Measurements from ENCODE around the gene DRD2.

DRD2 gene

DNA sequence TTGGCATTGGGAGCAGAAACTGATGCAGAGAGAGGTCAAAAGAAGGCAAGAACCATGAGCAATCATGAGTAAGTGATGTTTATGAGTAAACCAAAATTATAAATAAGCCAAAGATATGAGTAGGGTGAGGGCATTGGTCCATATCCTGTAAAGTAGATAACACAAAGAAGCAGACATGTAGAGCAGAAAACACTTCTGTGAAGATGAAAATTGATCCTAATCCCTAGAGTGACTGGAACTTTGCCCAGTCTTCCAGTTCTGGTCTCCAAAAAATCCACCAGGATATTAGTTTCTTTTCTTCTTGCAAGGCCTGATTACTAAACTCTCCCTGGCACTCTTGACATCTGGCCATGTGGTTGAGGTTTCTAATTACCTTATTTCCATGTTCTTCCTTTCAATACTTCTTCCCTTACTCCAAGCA lies 13.7 kb upstream of the DRD2 start:
- in situ Hi-C loops (cut with HindIII; ENCODE audit: low sequenced_read_pairs): no loop called here

DNA sequence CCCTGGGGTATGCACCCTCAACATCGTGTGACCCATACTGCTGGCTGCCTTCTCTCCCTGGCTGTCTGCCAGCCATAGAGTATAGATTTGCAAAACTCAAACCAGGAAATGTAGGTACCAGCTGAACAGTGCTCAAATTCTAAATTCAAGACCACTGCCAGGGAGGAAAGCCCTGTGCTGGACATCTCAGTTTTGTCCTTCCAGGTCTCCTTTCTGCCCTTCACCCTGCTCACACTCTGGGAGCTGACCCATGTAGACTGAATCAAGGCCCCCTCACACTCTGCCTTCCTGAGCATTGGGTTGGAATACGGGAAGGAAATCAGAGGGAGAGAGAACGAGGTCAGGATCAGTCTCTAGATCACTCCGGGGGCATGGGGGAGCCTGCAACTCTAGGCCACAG lies 12.4 kb upstream of the DRD2 start:
- in situ Hi-C loops (cut with HindIII; ENCODE audit: low sequenced_read_pairs): no loop called here

- in situ Hi-C loops (cut with HindIII; ENCODE audit: low sequenced_read_pairs): no loop called here
These were observed 9.0 kb upstream of the DRD2 start for GRCh38 chr11:113484223-113484622.

DNA sequence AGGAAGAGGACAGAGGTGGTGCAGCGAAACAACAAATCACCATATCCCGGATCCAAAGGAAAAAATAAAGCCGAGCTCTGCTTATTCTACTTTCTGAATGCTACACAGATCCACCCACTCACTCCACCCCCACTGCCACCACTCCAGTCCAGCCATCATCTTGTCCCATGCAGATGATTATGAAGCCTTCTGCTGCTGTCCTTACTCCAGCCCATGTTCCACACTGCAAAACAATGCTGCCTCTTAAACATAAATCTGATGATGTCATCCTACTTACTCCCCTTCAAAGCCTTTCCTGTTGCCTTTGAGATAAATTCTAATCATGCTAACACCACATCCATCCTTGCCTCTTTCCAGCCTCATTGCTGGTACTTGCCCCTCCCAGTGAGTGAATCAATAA lies 6.5 kb upstream of the DRD2 start:
- in situ Hi-C loops (cut with HindIII; ENCODE audit: low sequenced_read_pairs): no loop called here

DNA sequence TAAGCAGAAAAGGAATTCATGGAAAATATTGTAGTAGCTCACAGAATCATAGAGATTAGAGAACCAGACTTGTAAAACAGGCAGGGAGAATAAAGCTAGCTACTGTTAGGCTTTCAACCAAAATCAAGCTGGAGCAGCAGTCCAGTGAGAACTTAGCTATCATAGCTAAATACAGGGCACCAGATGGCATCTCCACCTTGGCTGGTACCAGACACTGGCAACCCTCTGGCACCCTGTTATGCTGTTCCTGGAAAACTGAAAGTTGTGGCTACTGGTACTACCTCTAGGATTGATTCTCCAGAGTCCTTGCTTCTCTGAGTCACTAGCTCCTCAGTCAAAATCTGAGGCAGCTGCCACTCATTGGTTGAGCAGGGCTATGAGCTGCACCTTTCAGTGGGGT lies 6.0 kb upstream of the DRD2 start:
- in situ Hi-C loops (cut with HindIII; ENCODE audit: low sequenced_read_pairs): no loop called here

- in situ Hi-C loops (cut with HindIII; ENCODE audit: low sequenced_read_pairs): no loop called here
These were observed 2.1 kb upstream of the DRD2 start for GRCh38 chr11:113477321-113477720.

DNA sequence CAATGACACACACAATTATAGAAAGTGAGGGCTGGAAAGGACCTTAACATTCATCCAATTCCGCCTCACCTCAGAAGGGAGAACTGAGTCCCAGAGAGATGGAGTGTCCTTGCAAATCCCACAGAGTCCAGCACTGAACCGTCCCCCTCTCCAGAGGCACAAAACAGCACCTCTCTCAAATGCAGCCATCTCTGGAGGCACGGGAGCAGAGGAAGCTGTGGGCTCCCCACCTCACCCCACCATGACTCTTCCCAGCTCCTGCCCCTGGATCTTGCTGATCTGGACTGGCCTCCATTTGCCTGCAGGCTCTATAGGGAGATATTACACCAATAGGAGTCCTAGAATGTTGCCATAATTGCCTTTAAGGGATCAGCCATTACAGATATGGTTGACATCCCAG lies 1.4 kb upstream of the DRD2 start:
- in situ Hi-C loops (cut with HindIII; ENCODE audit: low sequenced_read_pairs): no loop called here

DNA sequence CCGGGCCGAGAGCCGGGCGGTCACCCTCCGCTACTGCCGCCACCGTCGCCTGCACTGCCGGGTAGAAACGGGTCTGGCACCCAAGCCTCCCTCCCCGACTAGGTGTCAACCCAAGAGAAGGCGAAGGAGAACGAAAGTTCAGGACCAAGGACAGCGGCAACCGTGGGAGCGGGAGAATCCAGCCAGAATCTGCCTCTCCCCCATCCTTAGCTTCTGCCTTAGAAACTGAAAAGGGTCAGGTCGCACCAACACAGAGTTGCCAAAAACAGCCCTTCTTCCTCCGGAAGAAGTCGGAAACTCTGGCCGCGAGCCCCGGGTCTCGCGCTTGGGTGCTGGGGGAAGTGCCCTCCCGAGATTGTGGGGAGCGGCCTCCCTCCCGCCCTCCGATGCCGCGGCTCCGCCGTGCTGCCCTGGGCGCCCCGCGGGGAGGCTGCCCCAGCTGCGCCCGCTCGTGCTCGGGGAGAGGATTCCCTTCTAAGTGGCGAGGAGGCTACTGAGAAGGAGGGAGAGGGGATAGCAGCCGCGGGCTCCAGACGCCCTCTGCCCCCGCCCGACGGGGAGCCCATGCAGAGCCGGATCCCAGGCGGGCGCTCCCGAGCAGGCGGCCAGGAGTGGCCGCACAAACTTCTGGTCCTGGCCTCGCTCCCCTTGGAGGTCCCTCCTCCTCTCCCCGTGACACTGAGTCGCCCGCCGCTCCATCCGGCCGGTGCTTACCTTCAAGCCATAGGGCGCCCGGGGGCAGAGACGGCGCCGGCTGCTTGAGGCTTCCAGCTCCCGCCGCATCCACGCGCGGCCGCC lies 637 bp downstream of the DRD2 start:
- in situ Hi-C loops (cut with HindIII; ENCODE audit: low sequenced_read_pairs): no loop called here

DNA sequence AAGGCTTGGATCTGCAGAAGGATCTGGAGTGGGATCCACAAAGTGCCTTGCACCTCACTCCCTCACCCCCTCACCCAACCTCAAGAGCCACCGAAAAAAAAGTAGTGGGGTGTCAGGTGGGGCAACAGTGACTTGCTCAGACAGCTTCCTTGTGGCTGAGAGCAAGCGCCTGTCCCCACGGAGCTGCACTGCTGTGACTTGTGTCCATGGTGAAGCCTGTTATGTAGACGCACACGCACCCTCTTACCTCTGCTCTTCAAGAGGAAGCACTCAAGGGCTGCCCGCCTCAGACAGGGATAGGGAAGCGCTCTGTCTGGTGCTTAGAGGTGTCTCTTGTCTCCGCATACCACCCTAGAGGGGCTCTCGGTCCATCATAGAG lies 1.2 kb downstream of the DRD2 start:
- in situ Hi-C loops (cut with HindIII; ENCODE audit: low sequenced_read_pairs): no loop called here

DNA sequence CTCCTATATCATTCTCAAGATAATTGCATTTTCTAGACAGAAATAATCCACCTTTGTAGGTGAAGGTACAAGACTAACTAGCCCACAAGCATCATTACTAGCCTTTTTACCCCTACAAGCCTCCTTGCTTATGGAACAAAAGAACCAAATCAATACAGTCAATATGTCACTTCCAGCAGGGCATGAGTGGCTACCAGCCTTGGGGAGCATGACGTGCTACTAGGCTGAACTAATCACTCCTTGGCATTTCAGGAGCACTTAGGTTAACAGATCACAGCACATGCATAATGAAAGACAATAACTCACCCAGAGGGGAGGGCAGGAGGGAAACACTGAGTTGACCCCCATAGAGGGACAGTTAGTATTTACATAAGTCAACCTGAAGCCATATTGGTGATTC lies 2.7 kb downstream of the DRD2 start:
- in situ Hi-C loops (cut with HindIII; ENCODE audit: low sequenced_read_pairs): no loop called here

DNA sequence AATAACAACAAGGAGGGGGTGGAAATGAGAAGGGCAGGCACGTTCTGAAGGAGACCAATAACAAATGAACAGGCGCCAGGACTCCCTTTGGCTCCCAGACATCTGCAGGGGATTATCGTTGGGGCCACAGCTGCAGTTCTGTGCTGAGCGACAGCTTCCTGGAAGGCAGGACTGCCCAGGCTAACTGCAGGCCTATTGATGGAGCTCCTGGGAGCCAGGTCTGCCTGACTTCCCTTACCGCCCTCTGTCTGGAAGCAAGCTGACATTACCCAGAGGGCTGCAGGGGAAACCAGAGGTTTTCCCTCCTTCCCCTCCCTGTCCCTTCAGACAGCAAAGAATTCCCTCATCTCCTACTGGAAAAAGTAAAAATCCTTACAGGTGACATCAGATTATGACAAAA lies 5.0 kb downstream of the DRD2 start:
- in situ Hi-C loops (cut with HindIII; ENCODE audit: low sequenced_read_pairs): no loop called here

DNA sequence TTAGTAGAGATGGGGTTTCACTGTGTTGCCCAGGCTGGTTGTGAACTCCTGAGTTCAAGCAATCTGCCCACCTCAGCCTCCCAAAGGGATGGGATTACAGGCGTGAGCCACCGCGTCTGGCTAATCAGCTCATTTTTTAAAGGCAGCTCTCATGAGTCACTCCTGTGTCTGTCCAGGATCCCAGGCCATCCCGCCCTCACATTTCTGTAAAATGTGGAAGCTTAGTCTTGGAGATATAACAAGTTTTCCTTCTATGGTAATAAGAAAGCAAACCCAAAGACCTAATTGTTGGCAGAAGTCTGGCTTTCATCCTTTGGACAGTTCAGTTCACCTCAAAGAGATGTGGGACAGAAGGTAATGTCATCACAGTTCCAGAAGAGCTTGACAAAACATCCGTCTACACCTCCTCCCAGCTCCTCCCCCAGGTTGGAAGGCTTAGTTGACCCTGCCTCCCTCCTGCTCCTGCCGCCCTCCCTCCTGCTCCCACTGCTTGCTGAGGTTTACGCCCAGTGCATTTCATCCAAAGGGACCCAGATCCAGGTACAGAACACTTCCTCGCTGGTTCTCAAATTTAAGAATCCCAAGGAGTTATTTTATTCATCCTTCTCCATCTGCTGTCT lies 6.4 kb downstream of the DRD2 start:
- in situ Hi-C loops (cut with HindIII; ENCODE audit: low sequenced_read_pairs): no loop called here

DNA sequence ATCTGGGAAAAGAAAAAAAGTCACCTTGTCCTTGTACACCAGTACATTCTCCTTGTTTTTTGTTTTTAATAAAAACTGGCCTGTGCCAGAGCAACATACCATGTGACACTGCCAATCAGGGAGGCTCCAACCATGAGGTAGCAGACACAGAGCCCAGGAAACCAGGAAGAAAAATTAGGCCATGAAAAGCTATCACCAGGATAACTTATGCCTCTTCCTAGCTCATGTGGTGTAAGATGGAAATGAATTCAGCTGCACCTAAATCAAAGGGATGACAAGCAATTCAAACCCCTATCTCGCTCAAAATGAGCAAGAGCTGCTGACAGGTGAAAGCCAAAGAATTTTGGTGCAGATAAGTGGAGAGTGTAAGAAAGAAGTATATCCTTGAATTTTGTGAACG lies 7.7 kb downstream of the DRD2 start:
- in situ Hi-C loops (cut with HindIII; ENCODE audit: low sequenced_read_pairs): no loop called here

GRCh38 chr11:113465786-113466185 lies 9.4 kb downstream of the DRD2 start:
- in situ Hi-C loops (cut with HindIII; ENCODE audit: low sequenced_read_pairs): no loop called here

DNA sequence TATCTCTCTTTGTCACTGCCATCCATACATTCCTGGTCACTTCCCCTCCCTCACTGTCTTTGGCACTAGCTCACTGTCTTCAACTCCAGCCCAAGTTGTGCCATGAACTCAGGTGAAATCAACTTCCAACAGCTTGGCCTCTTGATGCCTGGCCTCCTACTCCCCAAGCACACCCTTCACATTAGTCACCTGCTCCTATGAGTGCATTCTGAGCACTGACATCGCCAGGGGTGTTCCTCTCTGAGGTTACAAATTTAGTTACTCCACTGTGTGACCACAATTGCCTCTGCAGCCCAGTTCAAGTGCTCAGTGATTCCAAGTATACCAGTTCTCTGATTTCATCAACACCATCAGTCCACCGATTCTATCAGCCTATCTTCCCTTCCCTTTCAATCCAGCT lies 10.8 kb downstream of the DRD2 start:
- in situ Hi-C loops (cut with HindIII; ENCODE audit: low sequenced_read_pairs): no loop called here

DNA sequence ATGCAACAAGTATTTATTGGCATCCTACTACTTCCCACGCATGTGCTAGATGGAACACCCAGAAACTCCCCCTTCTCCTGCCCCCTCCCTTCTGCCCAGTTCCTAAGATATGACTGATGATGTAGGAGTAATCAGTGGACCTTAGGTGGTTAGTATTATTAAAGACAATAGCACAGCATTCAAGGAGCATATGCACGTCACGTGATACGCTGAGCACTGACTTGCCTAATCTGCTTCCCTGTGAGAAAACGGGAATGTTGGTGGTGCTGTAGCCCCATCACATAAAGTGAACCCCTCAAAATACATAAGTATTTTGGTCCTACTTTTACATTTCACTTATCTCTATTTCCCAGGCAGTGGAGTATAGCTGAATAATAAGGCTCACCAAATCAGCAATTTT lies 12.4 kb downstream of the DRD2 start:
- in situ Hi-C loops (cut with HindIII; ENCODE audit: low sequenced_read_pairs): no loop called here

- in situ Hi-C loops (cut with HindIII; ENCODE audit: low sequenced_read_pairs): no loop called here
These were observed 13.6 kb downstream of the DRD2 start for GRCh38 chr11:113461639-113462038.

DNA sequence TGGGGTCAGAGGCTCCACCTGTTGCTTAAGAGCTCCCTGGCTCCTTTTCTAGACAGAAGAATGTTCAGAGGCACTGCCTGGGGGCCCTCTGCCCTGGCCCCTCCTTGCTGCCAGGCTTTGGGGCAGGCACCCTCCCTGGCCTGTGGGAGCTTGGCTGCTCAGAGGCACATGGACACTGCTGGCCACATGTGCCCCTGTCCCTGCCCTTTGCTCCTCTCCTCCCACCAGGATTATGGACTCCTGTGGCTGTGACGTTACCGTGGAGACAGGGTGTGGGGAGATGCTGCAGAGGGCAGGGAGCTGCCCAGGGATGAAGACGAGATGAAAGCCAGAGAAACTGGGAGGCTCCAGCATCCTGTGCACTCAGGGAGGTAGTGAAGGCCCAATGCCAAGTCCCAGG lies 14.7 kb downstream of the DRD2 start:
- in situ Hi-C loops (cut with HindIII; ENCODE audit: low sequenced_read_pairs): no loop called here

GRCh38 chr11:113458189-113458588 lies 17.0 kb downstream of the DRD2 start:
- in situ Hi-C loops (cut with HindIII; ENCODE audit: low sequenced_read_pairs): loop anchor here (10.0 kb wide), 1 partner anchor 87 kb away; no protein-coding TSS in a partner anchor

DNA sequence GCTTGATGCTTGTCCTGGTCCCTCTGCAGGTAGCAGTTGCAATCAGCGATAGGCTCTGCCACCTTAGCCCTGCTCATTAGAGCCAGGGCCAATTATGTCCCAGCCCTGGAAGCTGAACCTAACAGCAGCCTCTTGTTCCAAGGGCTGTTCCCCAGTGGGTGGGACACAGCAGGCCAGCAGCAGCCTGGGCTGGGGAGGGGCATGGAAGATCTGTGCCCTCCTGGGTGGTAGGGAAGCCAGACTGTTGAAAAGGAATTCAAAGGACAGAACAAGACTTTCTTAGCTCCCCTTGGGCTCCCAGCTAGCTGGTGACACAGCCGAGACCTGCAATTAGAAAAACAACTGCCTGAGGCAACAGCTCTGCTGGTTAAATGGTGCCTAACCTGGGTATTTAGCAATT lies 17.4 kb downstream of the DRD2 start:
- in situ Hi-C loops (cut with HindIII; ENCODE audit: low sequenced_read_pairs): loop anchor here (10.0 kb wide), 1 partner anchor 87 kb away; no protein-coding TSS in a partner anchor

- in situ Hi-C loops (cut with HindIII; ENCODE audit: low sequenced_read_pairs): loop anchor here (5.0 to 10.0 kb wide), 3 partner anchors 38 to 90 kb away; no protein-coding TSS in a partner anchor
These were observed 20.7 kb downstream of the DRD2 start for GRCh38 chr11:113454455-113454854.

DNA sequence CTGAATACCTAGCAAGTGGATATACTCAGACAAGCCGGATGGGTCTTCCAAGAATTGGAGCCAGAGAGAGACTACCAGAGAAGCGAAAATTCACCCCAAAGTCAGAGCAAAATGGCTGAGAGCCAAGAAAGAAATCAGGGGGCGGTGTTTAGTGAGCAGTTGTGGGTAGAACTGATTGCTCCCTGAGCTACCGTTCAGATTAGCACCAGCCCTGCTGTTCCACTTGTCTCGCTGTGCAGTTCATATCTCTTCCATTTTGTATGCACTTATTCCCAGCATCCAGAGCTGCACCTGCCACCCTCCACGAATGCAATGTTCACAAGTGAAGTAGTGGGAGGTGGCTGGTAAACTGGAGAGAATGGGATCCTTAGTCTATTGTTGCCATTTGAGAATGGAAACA lies 25.5 kb downstream of the DRD2 start:
- in situ Hi-C loops (cut with HindIII; ENCODE audit: low sequenced_read_pairs): loop anchor here (5.0 to 10.0 kb wide), 3 partner anchors 43 to 95 kb away; no protein-coding TSS in a partner anchor

DNA sequence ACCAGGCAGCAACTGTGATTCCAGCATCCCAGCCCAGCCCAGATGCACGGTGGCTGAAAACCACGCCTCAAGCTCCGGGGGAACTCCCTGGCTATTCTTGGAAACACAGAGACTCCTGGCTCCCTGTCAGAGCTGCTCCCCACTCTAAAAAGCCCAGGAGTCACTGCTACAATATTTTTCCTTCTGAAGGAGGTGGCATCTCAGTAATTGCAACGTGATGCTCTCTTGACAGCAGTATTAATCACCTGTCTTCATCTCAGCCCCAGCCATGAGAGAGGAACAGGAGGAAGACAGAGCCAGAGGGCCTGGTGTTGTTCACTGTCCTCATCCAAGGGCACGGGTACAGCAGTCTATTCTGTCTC lies 26.9 kb downstream of the DRD2 start:
- in situ Hi-C loops (cut with HindIII; ENCODE audit: low sequenced_read_pairs): no loop called here
